Fibroblast of lung (primary cell): ENCODE measurements around the gene LSS. TPM values are rescaled to one million over a fixed set of nuclear protein-coding genes. Genes with fewer than 3 reads are reported as not detected.

Source experiments
- DNase-seq, 2 donors: peaks; one replicate each; pipeline versions ENCODE4 v3.0.0 to v3.0.0-alpha.2; 2010; ENCODE audit warnings: low read depth in 2 of 2
- H2AFZ ChIP-seq: 2 replicates; pipeline ENCODE4 v1.5.1; 2012; ENCODE audit warnings: low read length, control low read depth, inconsistent platforms
- H3K27ac ChIP-seq: 2 replicates; pipeline ENCODE4 v1.5.1; 2011; ENCODE audit warnings: low read length, control low read depth; ENCODE audit not compliant: insufficient read depth
- H3K27me3 ChIP-seq: 2 replicates; pipeline ENCODE4 v1.5.1; 2011; ENCODE audit warnings: mild to moderate bottlenecking, low read length; ENCODE audit not compliant: control insufficient read depth, insufficient read depth
- H3K36me3 ChIP-seq: 2 replicates; pipeline ENCODE4 v1.5.1; 2011; ENCODE audit warnings: low read length; ENCODE audit not compliant: control insufficient read depth, insufficient read depth
- H3K4me1 ChIP-seq: 2 replicates; pipeline ENCODE4 v1.5.1; 2011; ENCODE audit warnings: low read length; ENCODE audit not compliant: control insufficient read depth, insufficient read depth; ENCODE audit errors: extremely low read depth
- H3K4me2 ChIP-seq: 2 replicates; pipeline ENCODE4 v1.5.1; 2011; ENCODE audit warnings: low read length, control low read depth; ENCODE audit not compliant: insufficient read depth; ENCODE audit errors: extremely low read depth
- H3K4me3 ChIP-seq, 4 experiments: fragments of 200-600 bp in 1 of 4; sonication (generic) in 1 of 4; replicated peaks in 1 of 4; 2 replicates each; pipeline ENCODE4 v1.5.1; 2011 to 2016; ENCODE audit warnings: low read length in 4 of 4, low read depth in 3 of 4, mild to moderate bottlenecking in 3 of 4, control low read depth in 2 of 4, inconsistent platforms in 1 of 4, mixed read lengths in 1 of 4; ENCODE audit not compliant: insufficient read depth in 1 of 4; ENCODE audit errors: control extremely low read depth in 1 of 4
- H3K79me2 ChIP-seq: 2 replicates; pipeline ENCODE4 v1.5.1; 2012; ENCODE audit warnings: mild to moderate bottlenecking, low read length, inconsistent platforms; ENCODE audit not compliant: control insufficient read depth, insufficient read depth
- H3K9ac ChIP-seq: 2 replicates; pipeline ENCODE4 v1.5.1; 2011; ENCODE audit warnings: mild to moderate bottlenecking, low read length, control low read depth; ENCODE audit not compliant: insufficient read depth
- H3K9me3 ChIP-seq: 2 replicates; pipeline ENCODE4 v1.5.1; 2012; ENCODE audit warnings: low read depth, low read length; ENCODE audit not compliant: control insufficient read depth, insufficient read depth
- H4K20me1 ChIP-seq: 2 replicates; pipeline ENCODE4 v1.5.1; 2011; ENCODE audit warnings: low read length; ENCODE audit not compliant: control insufficient read depth, insufficient read depth; ENCODE audit errors: extremely low read depth
- EZH2 ChIP-seq: IDR thresholded peaks from 2 replicates; pipeline ENCODE4 v1.5.1; 2012; ENCODE audit warnings: low read length, control low read depth, mild to moderate bottlenecking; ENCODE audit errors: missing control alignments
- polyA plus RNA-seq, 2 donors: library from polyadenylated mRNA; depleted of rRNA in 1 of 2; stranded (reverse) in 1 of 2; unstranded in 1 of 2; fragments of >200 nt; gene quantifications; 2 replicates each; pipeline ENCODE4 v1.2.1, GENCODE V29; 2011 to 2012; ENCODE audit warnings: missing spikeins in 1 of 2
- total RNA-seq: library from RNA; depleted of rRNA; stranded (reverse); fragments of >200 nt; gene quantifications from 2 replicates; pipeline ENCODE4 v1.2.1, GENCODE V29; 2014
- TF ChIP-seq, protein P1 (sequence below), 2 donors: IDR thresholded peaks in 1 of 2; conservative IDR thresholded peaks in 1 of 2; 1 replicate in 1 of 2; 2 replicates in 1 of 2; pipeline ENCODE4 v1.5.1; 2011 to 2012; ENCODE audit warnings: low read length in 2 of 2, control low read depth in 1 of 2, inconsistent platforms in 1 of 2, low read depth in 1 of 2, mild to moderate bottlenecking in 1 of 2

The LSS gene
- total and polyA plus RNA-seq, 2 donors (not counting 1 experiment from before 2014, with no cell fraction given): 97.6 to 252 TPM

GRCh38 chr21:46215436-46216131, 13.0 kb downstream of the LSS start:
- peaks cover 24% of the 10 kb centered on the region for H3K79me2 ChIP-seq
- no peak for TF ChIP-seq EZH2
- TF ChIP-seq, protein P1, sequence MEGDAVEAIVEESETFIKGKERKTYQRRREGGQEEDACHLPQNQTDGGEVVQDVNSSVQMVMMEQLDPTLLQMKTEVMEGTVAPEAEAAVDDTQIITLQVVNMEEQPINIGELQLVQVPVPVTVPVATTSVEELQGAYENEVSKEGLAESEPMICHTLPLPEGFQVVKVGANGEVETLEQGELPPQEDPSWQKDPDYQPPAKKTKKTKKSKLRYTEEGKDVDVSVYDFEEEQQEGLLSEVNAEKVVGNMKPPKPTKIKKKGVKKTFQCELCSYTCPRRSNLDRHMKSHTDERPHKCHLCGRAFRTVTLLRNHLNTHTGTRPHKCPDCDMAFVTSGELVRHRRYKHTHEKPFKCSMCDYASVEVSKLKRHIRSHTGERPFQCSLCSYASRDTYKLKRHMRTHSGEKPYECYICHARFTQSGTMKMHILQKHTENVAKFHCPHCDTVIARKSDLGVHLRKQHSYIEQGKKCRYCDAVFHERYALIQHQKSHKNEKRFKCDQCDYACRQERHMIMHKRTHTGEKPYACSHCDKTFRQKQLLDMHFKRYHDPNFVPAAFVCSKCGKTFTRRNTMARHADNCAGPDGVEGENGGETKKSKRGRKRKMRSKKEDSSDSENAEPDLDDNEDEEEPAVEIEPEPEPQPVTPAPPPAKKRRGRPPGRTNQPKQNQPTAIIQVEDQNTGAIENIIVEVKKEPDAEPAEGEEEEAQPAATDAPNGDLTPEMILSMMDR (conservative IDR thresholded peaks at IDR 0.05 in 1 of 2, IDR thresholded peaks at IDR 0.05 in 1 of 2; ENCODE audit: low read depth in 1 of 2, low read length in 2 of 2): no peak

GRCh38 chr21:46214478-46215340, 13.9 kb downstream of the LSS start:
- H3K79me2 ChIP-seq: peaks cover 16% of the 10 kb centered on the region
- H3K9me3 ChIP-seq: no peaks in the 10 kb centered on the region
- no peak for TF ChIP-seq EZH2
- TF ChIP-seq, protein P1 (conservative IDR thresholded peaks at IDR 0.05 in 1 of 2, IDR thresholded peaks at IDR 0.05 in 1 of 2; ENCODE audit: low read depth in 1 of 2, low read length in 2 of 2): no peak
- peaks cover 43% of the 10 kb centered on the region for H3K36me3 ChIP-seq
- H3K27me3 ChIP-seq: no peaks in the 10 kb centered on the region
- no peak overlapping the region for H3K4me3 ChIP-seq
- no peak for DNase-seq
- H3K27ac ChIP-seq: no peak overlapping the region
- no peak overlapping the region for H2AFZ ChIP-seq
- no peak overlapping the region for H3K4me2 ChIP-seq
- H3K4me1 ChIP-seq: no peaks in the 10 kb centered on the region
- no peaks in the 10 kb centered on the region for H4K20me1 ChIP-seq
- H3K9ac ChIP-seq: no peak overlapping the region

More at GRCh38 chr21:46215436-46216131, 13.0 kb downstream of the LSS start:
- Histone ChIP-seq H3K4me3 (no peak overlapping the region), H2AFZ (no peak overlapping the region), H3K4me1 (no peaks in the 10 kb centered on the region), H3K4me2 (no peak overlapping the region), H3K9ac (no peak overlapping the region), H3K9me3 (no peaks in the 10 kb centered on the region), H3K27me3 (no peaks in the 10 kb centered on the region), H3K36me3 (peaks cover 46% of the 10 kb centered on the region), H3K27ac (no peak overlapping the region), H4K20me1 (no peaks in the 10 kb centered on the region)
- no peak for DNase-seq

DNA sequence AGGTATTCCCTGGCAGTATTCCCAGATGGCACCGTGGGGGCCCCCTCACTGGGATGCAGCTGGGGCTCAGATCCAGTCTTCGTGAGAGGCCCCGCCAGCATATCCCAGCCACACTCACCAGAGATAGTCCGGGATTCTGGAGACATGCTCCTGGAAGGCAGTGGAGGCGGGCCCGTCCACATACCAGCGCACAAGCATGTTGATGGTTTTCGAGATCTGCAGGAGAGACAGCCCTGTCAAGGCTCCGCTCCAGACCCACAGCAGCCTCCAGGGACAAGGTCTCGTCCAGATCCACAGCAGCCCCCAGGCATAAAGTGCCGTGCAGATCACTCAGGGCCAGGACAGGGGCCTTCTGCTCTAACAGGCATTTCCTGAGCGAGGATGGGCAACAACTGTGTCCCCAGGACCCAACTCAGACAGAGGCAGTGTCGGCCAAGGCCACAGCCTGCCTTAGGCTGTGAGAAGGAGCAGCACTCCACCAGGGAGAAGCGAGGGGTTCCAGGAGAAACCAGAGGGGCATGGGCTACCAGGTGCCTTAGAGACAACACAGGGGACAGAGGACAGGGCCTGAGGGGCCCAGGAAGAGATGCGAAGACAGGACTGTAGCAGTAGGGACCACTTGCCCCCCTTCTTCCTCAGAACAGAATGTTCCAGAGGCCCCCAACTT, 14.8 kb downstream of the LSS start:
- Histone ChIP-seq H3K4me1 (no peaks in the 10 kb centered on the region), H3K4me2 (no peak overlapping the region), H3K36me3 (peaks cover 41% of the 10 kb centered on the region), H3K9ac (no peak overlapping the region), H3K9me3 (no peaks in the 10 kb centered on the region), H4K20me1 (no peaks in the 10 kb centered on the region), H2AFZ (no peak overlapping the region), H3K79me2 (peaks cover 7% of the 10 kb centered on the region), H3K4me3 (no peak overlapping the region), H3K27ac (no peak overlapping the region), H3K27me3 (no peaks in the 10 kb centered on the region)
- TF ChIP-seq EZH2: no peak
- TF ChIP-seq, protein P1 (conservative IDR thresholded peaks at IDR 0.05 in 1 of 2, IDR thresholded peaks at IDR 0.05 in 1 of 2; ENCODE audit: low read depth in 1 of 2, low read length in 2 of 2): no peak
- DNase-seq: no peak
